ENCODE results near the gene PGF. TPM values are rescaled to one million over a fixed set of nuclear protein-coding genes. Genes with fewer than 3 reads are reported as not detected.
"Not testable (repeated sequence)": the region's sequence is repeated elsewhere in the genome, so short reads cannot be mapped to it uniquely, and the experiment has no call there.

The PGF gene
- polyA plus RNA-seq, 3 donors from 2014 or later, result 0.06 to 0.07 TPM; not detected in 1

- H3K9me3 Mint-ChIP-seq, result no peaks in the 10 kb centered on the region
- peaks cover 25 to 33% of the 10 kb centered on the region in 2 donors for H3K4me1 Mint-ChIP-seq
- DNase-seq, result no peak
- H3K36me3 Mint-ChIP-seq, result peaks cover 0 to 2% (median 0%) of the 10 kb centered on the region in 3 donors
- H3K4me3 Mint-ChIP-seq, result no peak overlapping the region
- H3K27me3 Mint-ChIP-seq (ENCODE audit: low read depth in 3 of 3), result peaks cover 0 to 13% (median 2%) of the 10 kb centered on the region in 3 donors
- peak overlapping the region in 1 of 6 donors; percentile 1 for H3K27ac Mint-ChIP-seq
Measured at GRCh38 chr14:74937171-74937570, 18.2 kb downstream of the PGF start.

DNA sequence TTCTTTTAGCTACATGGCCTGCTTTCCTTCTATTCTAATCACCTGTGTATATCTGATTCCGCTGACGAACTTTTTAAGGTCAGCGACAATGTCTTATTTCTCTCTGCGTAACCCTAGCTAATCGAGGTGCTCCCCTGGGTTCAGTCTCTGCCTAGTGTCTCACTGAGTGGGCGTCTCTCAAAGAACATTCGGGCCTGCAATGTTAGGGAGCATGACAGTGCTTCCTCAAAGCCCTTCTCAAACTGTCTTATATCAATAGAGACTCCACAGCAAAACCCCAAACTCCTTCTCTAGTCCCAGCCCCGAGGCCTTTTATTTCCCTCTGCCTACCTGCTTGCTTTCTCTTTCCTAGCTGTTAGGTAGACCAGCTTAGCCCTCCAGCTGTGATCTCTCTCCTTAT is 18.7 kb downstream of the PGF start:
- H3K36me3 Mint-ChIP-seq, result peaks cover 0 to 2% (median 0%) of the 10 kb centered on the region in 3 donors
- DNase-seq, result no peak
- H3K4me3 Mint-ChIP-seq, result no peak overlapping the region
- peaks cover 21 to 29% of the 10 kb centered on the region in 2 donors for H3K4me1 Mint-ChIP-seq
- peak overlapping the region in 1 of 6 donors; percentile 1 for H3K27ac Mint-ChIP-seq
- H3K9me3 Mint-ChIP-seq, result no peaks in the 10 kb centered on the region
- peaks cover 0 to 13% (median 2%) of the 10 kb centered on the region in 3 donors for H3K27me3 Mint-ChIP-seq (ENCODE audit: low read depth in 3 of 3)

GRCh38 chr14:74936151-74936550 is 19.2 kb downstream of the PGF start:
- Mint-ChIP-seq H3K9me3 (no peaks in the 10 kb centered on the region), H3K27ac (no peak overlapping the region), H3K4me1 (peaks cover 15 to 23% of the 10 kb centered on the region in 2 donors), H3K27me3 (ENCODE audit: low read depth in 3 of 3) (peaks cover 0 to 13% (median 2%) of the 10 kb centered on the region in 3 donors), H3K4me3 (no peak overlapping the region), H3K36me3 (peaks cover 0 to 2% (median 0%) of the 10 kb centered on the region in 3 donors)
- DNase-seq, result no peak

DNA sequence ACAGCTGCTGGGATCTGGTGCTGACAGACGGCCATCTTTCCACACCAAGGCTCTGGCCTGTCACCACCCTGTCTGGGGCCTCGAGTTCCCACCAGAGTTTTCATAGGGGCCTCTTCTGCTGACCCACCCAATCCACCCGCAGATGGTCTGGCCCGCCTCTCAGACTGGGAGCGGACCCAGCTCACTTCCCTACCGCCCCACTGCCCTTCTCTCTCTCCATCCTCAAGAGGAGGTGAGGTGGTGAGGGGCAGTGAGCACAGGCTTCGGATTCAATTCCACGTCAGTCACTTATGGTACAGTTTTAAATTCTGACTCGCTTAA is 20.1 kb downstream of the PGF start:
- Mint-ChIP-seq H3K36me3 (peaks cover 0 to 2% (median 0%) of the 10 kb centered on the region in 3 donors), H3K27me3 (ENCODE audit: low read depth in 3 of 3) (peaks cover 0 to 11% (median 2%) of the 10 kb centered on the region in 3 donors)

GRCh38 chr14:74934476-74935359 is 20.7 kb downstream of the PGF start:
- peaks cover 0 to 10% (median 2%) of the 10 kb centered on the region in 3 donors for H3K27me3 Mint-ChIP-seq (ENCODE audit: low read depth in 3 of 3)
- H3K27ac Mint-ChIP-seq, result no peak overlapping the region
- no peak overlapping the region for H3K4me3 Mint-ChIP-seq
- peaks cover 0 to 2% (median 0%) of the 10 kb centered on the region in 3 donors for H3K36me3 Mint-ChIP-seq
- peaks cover 3 to 9% of the 10 kb centered on the region in 2 donors for H3K4me1 Mint-ChIP-seq
- no peaks in the 10 kb centered on the region for H3K9me3 Mint-ChIP-seq
- DNase-seq, result no peak

More for the DNA sequence above, 20.1 kb downstream of the PGF start:
- peaks cover 8 to 15% of the 10 kb centered on the region in 2 donors for H3K4me1 Mint-ChIP-seq
- H3K9me3 Mint-ChIP-seq, result no peaks in the 10 kb centered on the region
- H3K27ac Mint-ChIP-seq, result no peak overlapping the region
- DNase-seq, result no peak
- no peak overlapping the region for H3K4me3 Mint-ChIP-seq

GRCh38 chr14:74934041-74934440 is 21.4 kb downstream of the PGF start:
- H3K9me3 Mint-ChIP-seq, result no peaks in the 10 kb centered on the region
- no peak overlapping the region for H3K4me3 Mint-ChIP-seq
- DNase-seq, result no peak
- H3K27ac Mint-ChIP-seq, result no peak overlapping the region
- peaks cover 0 to 10% (median 2%) of the 10 kb centered on the region in 3 donors for H3K27me3 Mint-ChIP-seq (ENCODE audit: low read depth in 3 of 3)
- peaks cover 3 to 8% of the 10 kb centered on the region in 2 donors for H3K4me1 Mint-ChIP-seq
- H3K36me3 Mint-ChIP-seq, result peaks cover 0 to 2% (median 0%) of the 10 kb centered on the region in 3 donors

DNA sequence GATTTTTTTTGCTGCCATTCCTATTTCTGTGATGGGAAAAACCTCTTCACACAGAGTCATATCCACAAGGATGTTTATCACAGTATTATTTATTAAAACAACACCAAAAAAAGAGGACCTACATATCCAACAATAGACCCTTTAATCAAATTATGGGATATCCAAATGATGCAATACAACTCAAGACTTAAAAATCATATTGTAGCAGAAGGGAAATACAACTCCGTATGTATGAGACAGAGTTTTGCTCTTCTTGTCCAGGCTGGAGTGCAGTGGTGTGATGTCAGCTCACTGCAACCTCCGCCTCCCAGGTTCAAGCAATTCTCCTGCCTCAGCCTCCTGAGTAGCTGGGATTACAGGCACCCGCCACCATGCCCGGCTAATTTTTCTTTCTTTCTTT is 22.5 kb downstream of the PGF start:
- not testable (repeated sequence) for H3K27me3 Mint-ChIP-seq (ENCODE audit: low read depth in 3 of 3); H3K36me3 Mint-ChIP-seq; DNase-seq; H3K4me1 Mint-ChIP-seq; H3K4me3 Mint-ChIP-seq; H3K9me3 Mint-ChIP-seq; H3K27ac Mint-ChIP-seq

DNA sequence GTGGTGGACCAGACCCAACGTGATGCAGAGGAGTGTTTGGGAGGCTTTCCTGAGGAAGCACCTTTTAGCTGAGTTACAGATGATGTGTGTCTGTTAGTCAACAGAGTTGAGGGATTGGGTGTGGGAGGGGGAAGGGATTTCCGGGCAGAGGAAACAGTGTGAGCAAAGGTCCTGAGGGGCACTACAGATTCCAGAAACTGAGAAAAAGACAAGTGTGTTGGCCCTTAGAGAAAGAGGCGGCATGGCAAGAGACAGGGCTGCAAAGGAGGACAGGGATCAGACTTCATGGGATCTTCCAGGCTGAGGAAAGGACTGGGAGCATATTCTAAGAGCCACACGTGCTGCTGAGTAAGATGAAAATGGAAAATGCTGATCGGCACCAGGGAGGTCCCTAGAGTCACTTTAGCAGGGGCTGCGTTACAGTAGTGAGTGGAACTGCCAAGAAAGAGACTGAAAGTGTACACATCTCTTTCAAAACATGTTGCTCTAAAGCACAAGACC is 22.9 kb downstream of the PGF start:
- no peak for DNase-seq
- peak overlapping the region in 2 of 6 donors; percentile 35 to 73 for H3K27ac Mint-ChIP-seq
- H3K4me1 Mint-ChIP-seq, result peaks cover 0 to 3% of the 10 kb centered on the region in 2 donors
- H3K9me3 Mint-ChIP-seq, result no peaks in the 10 kb centered on the region
- peaks cover 0 to 8% (median 3%) of the 10 kb centered on the region in 3 donors for H3K27me3 Mint-ChIP-seq (ENCODE audit: low read depth in 3 of 3)
- H3K4me3 Mint-ChIP-seq, result no peak overlapping the region
- H3K36me3 Mint-ChIP-seq, result peaks cover 0 to 2% (median 0%) of the 10 kb centered on the region in 3 donors

DNA sequence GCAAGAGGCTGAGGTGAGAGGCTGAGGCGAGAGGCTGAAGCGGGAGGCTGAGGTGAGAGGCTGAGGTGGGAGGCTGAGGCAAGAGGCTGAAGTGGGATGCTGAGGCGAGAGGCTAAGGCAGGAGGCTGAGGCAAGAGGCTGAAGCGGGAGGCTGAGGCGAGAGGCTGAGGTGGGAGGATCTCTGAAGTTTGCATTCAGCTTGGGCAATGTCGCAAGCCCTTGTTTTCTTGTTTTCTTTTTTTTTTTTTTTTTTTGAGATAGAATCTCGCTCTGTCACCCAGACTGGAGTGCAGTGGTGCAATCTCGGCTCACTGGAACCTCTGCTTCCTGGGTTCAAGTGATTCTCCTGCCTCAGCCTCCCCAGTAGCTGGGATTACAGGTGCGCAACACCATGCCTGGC is 23.7 kb downstream of the PGF start:
- peak overlapping the region in 1 of 6 donors; percentile 53 for H3K27ac Mint-ChIP-seq
- not testable (repeated sequence) for H3K27me3 Mint-ChIP-seq (ENCODE audit: low read depth in 3 of 3); H3K4me1 Mint-ChIP-seq; H3K9me3 Mint-ChIP-seq; H3K4me3 Mint-ChIP-seq; DNase-seq; H3K36me3 Mint-ChIP-seq

DNA sequence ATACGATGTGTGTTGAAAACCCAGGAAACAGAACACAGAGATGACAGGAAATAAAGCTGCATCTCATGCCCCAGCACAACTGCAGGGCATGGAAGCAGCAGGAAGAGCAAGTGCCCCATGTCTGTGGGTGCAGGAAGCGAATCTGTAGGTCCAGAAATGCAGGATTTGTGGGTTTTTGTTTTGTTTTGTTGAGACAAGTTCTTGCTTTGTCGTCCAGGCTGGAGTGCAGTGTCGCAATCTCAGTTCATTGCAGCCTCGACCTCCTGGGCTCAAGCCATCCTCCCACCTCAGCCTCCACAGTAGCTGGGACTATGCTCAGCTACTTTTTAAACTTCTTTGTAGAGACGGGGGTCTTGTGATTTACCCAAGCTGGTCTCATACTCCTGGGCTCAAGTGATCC is 26.2 kb downstream of the PGF start:
- no peak overlapping the region for H3K27ac Mint-ChIP-seq
- DNase-seq, result no peak
- peaks cover 4 to 14% (median 6%) of the 10 kb centered on the region in 3 donors for H3K27me3 Mint-ChIP-seq (ENCODE audit: low read depth in 3 of 3)
- H3K36me3 Mint-ChIP-seq, result peaks cover 0 to 2% (median 0%) of the 10 kb centered on the region in 3 donors
- no peak overlapping the region for H3K4me3 Mint-ChIP-seq
- H3K4me1 Mint-ChIP-seq, result peaks cover 0 to 3% of the 10 kb centered on the region in 2 donors
- no peaks in the 10 kb centered on the region for H3K9me3 Mint-ChIP-seq

DNA sequence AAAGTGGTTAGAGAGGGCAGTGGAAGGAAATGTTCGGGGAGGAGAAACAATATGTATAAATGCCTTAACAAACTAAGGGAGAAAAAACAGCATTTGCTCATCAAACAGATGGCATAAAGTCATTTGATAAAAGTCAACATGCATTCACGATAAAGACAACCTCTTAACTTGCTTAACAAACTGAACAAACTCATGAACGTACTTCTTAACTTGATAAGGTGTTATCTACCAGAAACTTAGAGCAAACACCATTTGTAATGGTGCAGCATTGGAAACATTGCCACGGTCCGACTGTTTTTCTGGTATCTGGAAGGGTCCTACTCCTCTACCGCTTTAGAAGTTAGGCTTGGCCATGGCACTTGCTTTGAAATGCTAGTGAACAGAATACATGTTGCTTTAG is 28.2 kb downstream of the PGF start:
- H3K4me1 Mint-ChIP-seq, result peaks cover 0 to 5% of the 10 kb centered on the region in 2 donors
- H3K36me3 Mint-ChIP-seq, result no peaks in the 10 kb centered on the region
- H3K4me3 Mint-ChIP-seq, result no peak overlapping the region
- peaks cover 4 to 12% (median 11%) of the 10 kb centered on the region in 3 donors for H3K27me3 Mint-ChIP-seq (ENCODE audit: low read depth in 3 of 3)
- DNase-seq, result no peak
- no peak overlapping the region for H3K27ac Mint-ChIP-seq
- no peaks in the 10 kb centered on the region for H3K9me3 Mint-ChIP-seq

DNA sequence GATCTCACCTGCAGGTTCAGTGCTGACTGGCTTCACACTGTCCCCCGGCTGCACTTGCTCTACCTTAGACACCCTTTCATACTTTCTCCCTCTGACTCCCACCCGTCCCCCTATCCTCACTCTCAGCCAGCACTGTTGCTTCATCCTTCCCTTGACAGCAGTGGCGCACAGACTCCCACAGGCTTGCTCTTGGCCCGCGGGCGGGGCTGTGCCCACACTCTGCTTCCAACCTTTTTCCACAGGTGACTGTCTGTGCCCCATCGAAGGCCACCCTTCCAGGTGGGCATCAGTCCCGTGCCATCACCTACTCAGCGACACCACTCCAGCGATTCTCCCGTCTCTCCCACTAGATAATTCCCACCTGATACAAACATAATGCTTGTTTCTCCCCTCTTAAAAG is 31.3 kb downstream of the PGF start:
- no peak overlapping the region for H3K27ac Mint-ChIP-seq

DNA sequence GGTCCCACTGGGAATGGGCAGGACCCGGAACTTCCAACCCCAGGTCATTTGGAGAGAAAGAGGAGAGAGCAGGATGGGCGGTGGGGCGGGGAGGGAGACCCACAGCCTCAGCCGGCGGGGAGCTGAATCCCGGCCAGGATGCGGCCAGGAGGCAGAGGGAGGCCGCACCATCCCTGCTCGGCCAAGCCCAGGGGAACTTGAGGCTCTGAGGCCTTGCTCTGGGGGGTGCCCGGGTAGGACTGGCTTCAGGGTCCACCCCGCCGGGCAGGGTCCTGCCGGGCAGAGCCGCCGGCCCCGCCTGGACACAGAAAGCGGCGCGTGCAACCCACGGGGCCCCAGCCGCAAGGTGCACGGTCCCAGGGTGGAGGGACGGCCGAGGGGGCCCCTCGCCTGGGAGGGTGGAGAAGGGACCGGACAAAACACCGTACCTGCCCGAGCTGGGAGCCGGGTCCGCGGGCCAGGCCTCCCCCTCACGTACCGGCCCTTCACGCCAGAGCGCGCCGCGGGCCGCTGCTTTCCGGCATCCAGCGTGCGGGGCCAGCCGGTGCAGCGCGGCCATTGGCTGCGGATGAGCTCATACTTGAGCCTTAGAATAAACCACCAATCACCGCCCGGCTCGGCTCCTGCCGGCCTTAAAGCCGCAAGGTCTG is 32.5 kb downstream of the PGF start, which contains the start of gene RPS6KL1:
Gene RPS6KL1, minus strand, starts transcription at position 509 of the 650 bp plus-strand sequence. CDS start 1,719 bp downstream, outside the sequence.
- Mint-ChIP-seq H3K27me3 (ENCODE audit: low read depth in 3 of 3) (peaks cover 4 to 12% (median 11%) of the 10 kb centered on the region in 3 donors), H3K36me3 (no peaks in the 10 kb centered on the region), H3K9me3 (peaks cover 0 to 3% (median 0%) of the 10 kb centered on the region in 6 donors), H3K4me3 (peak within 1 kb of the TSS in 3 of 5 donors; percentile 20 to 59 (median 57)), H3K4me1 (peaks cover 0 to 5% of the 10 kb centered on the region in 2 donors), H3K27ac (no peak within 1 kb of the TSS)
- peak; percentile 52 to 64 (median 61) for DNase-seq

More for the DNA sequence above, 31.3 kb downstream of the PGF start:
- H3K4me3 Mint-ChIP-seq, result peak overlapping the region in 2 of 5 donors; percentile 26 to 64
- peaks cover 0 to 5% of the 10 kb centered on the region in 2 donors for H3K4me1 Mint-ChIP-seq
- peaks cover 0 to 3% (median 0%) of the 10 kb centered on the region in 6 donors for H3K9me3 Mint-ChIP-seq
- no peak for DNase-seq
- H3K27me3 Mint-ChIP-seq (ENCODE audit: low read depth in 3 of 3), result peaks cover 4 to 12% (median 11%) of the 10 kb centered on the region in 3 donors
- H3K36me3 Mint-ChIP-seq, result no peaks in the 10 kb centered on the region

Data from immature natural killer cell (primary cell).